Central memory CD8-positive, alpha-beta T cell (primary cell): ENCODE data around the gene BLOC1S1.

ENCODE experiments used
- ATAC-seq: fragments of 150-1000 bp; cut with Tn5 transposase; replicated peaks from 2 replicates; pipeline ENCODE4 v1.10.0; 2022; ENCODE audit warnings: mild to moderate bottlenecking, moderate FRiP score, moderate number of reproducible peaks; ENCODE audit not compliant: poor library complexity, severe bottlenecking; ENCODE audit errors: extremely low read depth
- DNase-seq, 2 donors: peaks; one replicate each; pipeline ENCODE4 v3.0.0; 2021; ENCODE audit warnings: low spot score in 2 of 2
- H3K27ac Mint-ChIP-seq: one replicate; pipeline ENCODE4 v1.8.0; 2022; ENCODE audit warnings: low read depth, mild to moderate bottlenecking, moderate library complexity, mixed read lengths
- H3K27me3 Mint-ChIP-seq: one replicate; pipeline ENCODE4 v1.8.0; 2022; ENCODE audit warnings: mixed read lengths
- H3K36me3 Mint-ChIP-seq: one replicate; pipeline ENCODE4 v1.8.0; 2022; ENCODE audit warnings: mild to moderate bottlenecking, moderate library complexity, mixed read lengths; ENCODE audit not compliant: insufficient read depth
- H3K4me1 Mint-ChIP-seq: one replicate; pipeline ENCODE4 v1.8.0; 2022; ENCODE audit warnings: mixed read lengths
- H3K4me3 Mint-ChIP-seq: one replicate; pipeline ENCODE4 v1.8.0; 2022; ENCODE audit warnings: mild to moderate bottlenecking, moderate library complexity, mixed read lengths
- H3K9me3 Mint-ChIP-seq: one replicate; pipeline ENCODE4 v1.8.0; 2022; ENCODE audit warnings: mixed read lengths

BLOC1S1 gene

GRCh38 chr12:55720071-55720564 lies 4.3 kb downstream of the BLOC1S1 start, which contains the start of gene RDH5:
TSS of gene RDH5 (plus strand) at chr12:55720393. CDS start at chr12:55721185, 792 bp downstream.
- DNase-seq (no peak), ATAC-seq (no peak)
- H3K9me3 Mint-ChIP-seq, result no peaks in the 10 kb centered on the region
- H3K36me3 Mint-ChIP-seq, result peaks cover 19% of the 10 kb centered on the region
- no peak within 1 kb of the TSS for H3K4me3 Mint-ChIP-seq
- H3K4me1 Mint-ChIP-seq, result peaks cover 42% of the 10 kb centered on the region
- no peak within 1 kb of the TSS for H3K27ac Mint-ChIP-seq
- H3K27me3 Mint-ChIP-seq, result no peaks in the 10 kb centered on the region

GRCh38 chr12:55720894-55721444 lies 5.1 kb downstream of the BLOC1S1 start:
- Mint-ChIP-seq H3K27ac (no peak overlapping the region), H3K36me3 (peaks cover 14% of the 10 kb centered on the region), H3K9me3 (no peaks in the 10 kb centered on the region), H3K4me3 (no peak overlapping the region), H3K27me3 (no peaks in the 10 kb centered on the region), H3K4me1 (peaks cover 42% of the 10 kb centered on the region)
- no peak for ATAC-seq
- DNase-seq, result no peak

- Mint-ChIP-seq H3K4me1 (peaks cover 42% of the 10 kb centered on the region), H3K36me3 (peaks cover 11% of the 10 kb centered on the region), H3K9me3 (no peaks in the 10 kb centered on the region), H3K4me3 (no peak overlapping the region), H3K27ac (no peak overlapping the region), H3K27me3 (no peaks in the 10 kb centered on the region)
- ATAC-seq, result no peak
- DNase-seq, result no peak
These were observed 5.9 kb downstream of the BLOC1S1 start for GRCh38 chr12:55721601-55722213.

- H3K9me3 Mint-ChIP-seq, result no peaks in the 10 kb centered on the region
- H3K4me3 Mint-ChIP-seq, result no peak overlapping the region
- peaks cover 11% of the 10 kb centered on the region for H3K36me3 Mint-ChIP-seq
- DNase-seq, result no peak
- no peak overlapping the region for H3K27ac Mint-ChIP-seq
- no peaks in the 10 kb centered on the region for H3K27me3 Mint-ChIP-seq
- H3K4me1 Mint-ChIP-seq, result peaks cover 42% of the 10 kb centered on the region
- no peak for ATAC-seq
These were observed 7.1 kb downstream of the BLOC1S1 start for GRCh38 chr12:55722948-55723347.

DNA sequence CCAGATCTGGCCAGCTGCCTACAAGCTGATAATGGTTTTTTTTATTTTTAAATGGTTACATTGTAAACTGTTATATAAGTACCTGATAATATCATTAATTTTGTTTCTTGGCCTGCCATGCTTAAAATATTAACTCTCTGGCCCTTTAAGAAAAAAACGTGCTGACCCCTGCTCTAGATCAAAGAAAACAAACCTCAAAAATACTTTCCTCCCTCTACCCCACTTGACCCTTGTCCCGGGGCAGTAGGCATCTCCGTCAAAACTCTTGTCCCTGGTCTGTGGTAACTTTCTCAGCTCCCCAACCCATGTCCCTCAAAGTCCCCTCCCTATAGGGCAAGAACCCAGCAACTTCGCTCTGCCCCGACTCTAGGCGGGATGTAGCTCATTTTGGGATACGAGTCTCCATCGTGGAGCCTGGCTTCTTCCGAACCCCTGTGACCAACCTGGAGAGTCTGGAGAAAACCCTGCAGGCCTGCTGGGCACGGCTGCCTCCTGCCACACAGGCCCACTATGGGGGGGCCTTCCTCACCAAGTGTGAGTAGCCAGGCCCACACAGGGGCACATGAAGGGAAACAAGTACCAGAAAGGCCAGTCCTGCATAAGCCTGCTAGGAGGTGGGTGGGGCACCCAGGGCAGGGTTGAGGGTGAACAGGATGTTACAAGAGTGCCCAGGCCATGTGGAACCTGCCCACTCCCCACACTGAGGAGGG lies 7.8 kb downstream of the BLOC1S1 start:
- ATAC-seq (no peak), DNase-seq (no peak)
- no peak overlapping the region for H3K4me3 Mint-ChIP-seq
- H3K9me3 Mint-ChIP-seq, result no peaks in the 10 kb centered on the region
- H3K27ac Mint-ChIP-seq, result no peak overlapping the region
- H3K27me3 Mint-ChIP-seq, result no peaks in the 10 kb centered on the region
- H3K4me1 Mint-ChIP-seq, result peaks cover 36% of the 10 kb centered on the region
- H3K36me3 Mint-ChIP-seq, result peaks cover 11% of the 10 kb centered on the region

- peak overlapping the region; percentile 66 for H3K27ac Mint-ChIP-seq
- no peak overlapping the region for H3K4me3 Mint-ChIP-seq
- H3K36me3 Mint-ChIP-seq, result peaks cover 11% of the 10 kb centered on the region
- no peaks in the 10 kb centered on the region for H3K9me3 Mint-ChIP-seq
- H3K27me3 Mint-ChIP-seq, result no peaks in the 10 kb centered on the region
- DNase-seq (peak; percentile 48 to 53), ATAC-seq (peak; percentile 50)
- peaks cover 37% of the 10 kb centered on the region for H3K4me1 Mint-ChIP-seq
These were observed 8.5 kb downstream of the BLOC1S1 start for GRCh38 chr12:55724226-55724939.

GRCh38 chr12:55724940-55725309 lies 9.1 kb downstream of the BLOC1S1 start:
- Mint-ChIP-seq H3K27me3 (no peaks in the 10 kb centered on the region), H3K27ac (peak overlapping the region; percentile 66), H3K4me3 (no peak overlapping the region), H3K4me1 (peaks cover 43% of the 10 kb centered on the region), H3K9me3 (no peaks in the 10 kb centered on the region), H3K36me3 (peaks cover 14% of the 10 kb centered on the region)
- no peak for DNase-seq
- ATAC-seq, result no peak

- Mint-ChIP-seq H3K9me3 (no peaks in the 10 kb centered on the region), H3K27ac (peak overlapping the region; percentile 55), H3K4me3 (no peak overlapping the region), H3K36me3 (peaks cover 16% of the 10 kb centered on the region), H3K4me1 (peaks cover 49% of the 10 kb centered on the region), H3K27me3 (no peaks in the 10 kb centered on the region)
- DNase-seq (no peak), ATAC-seq (no peak)
These were observed 9.7 kb downstream of the BLOC1S1 start for GRCh38 chr12:55725556-55725955.

DNA sequence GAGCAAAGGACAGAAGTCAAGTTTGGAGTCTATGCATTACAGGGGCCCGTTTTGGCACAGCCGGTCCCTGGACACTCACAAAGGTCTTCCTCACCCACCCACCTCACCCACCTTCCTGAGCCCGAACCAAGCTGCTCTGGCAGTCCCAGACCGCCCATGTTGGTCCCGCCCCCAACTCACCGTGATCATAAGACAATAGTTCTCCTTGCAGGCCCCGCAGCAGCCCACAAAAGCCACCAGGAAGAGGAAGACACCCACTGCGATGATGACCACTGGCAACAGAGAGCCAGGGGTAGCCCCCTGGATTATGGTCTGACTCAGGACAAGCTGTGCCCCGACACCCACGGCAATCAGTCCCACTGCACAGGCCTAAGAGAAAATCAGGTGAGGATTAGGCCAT lies 11.1 kb downstream of the BLOC1S1 start:
- no peaks in the 10 kb centered on the region for H3K27me3 Mint-ChIP-seq
- DNase-seq, result no peak
- peaks cover 54% of the 10 kb centered on the region for H3K4me1 Mint-ChIP-seq
- H3K9me3 Mint-ChIP-seq, result no peaks in the 10 kb centered on the region
- peak overlapping the region; percentile 85 for H3K4me3 Mint-ChIP-seq
- peaks cover 16% of the 10 kb centered on the region for H3K36me3 Mint-ChIP-seq
- H3K27ac Mint-ChIP-seq, result peak overlapping the region; percentile 71
- no peak for ATAC-seq

DNA sequence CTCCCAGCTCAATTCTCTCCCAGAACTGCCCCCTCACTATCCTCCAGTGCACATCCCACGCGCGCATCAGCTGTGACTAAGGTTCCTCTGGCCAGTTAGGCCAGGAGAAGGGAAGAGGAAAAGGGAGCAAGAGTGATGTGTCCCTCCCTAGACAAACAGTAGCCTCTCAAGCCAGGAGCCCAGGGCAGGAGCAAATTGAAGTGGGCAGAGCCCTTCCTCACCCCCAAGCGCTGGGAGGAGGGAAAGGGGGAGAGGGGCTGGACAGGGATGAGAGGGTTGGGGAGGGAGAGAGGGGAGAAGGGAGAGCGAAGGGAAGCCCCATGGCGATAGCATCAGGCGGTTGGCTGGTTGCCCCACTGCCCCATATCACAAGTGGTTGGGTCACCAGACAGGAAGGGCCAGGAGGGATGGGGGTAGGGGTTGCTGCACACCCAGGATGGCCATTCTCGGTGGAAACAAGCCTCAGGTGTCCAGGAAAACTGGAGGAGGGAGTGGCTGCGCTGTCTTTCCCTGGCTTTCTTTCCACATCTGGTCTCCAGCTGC lies 11.9 kb downstream of the BLOC1S1 start:
- H3K27ac Mint-ChIP-seq, result peak overlapping the region; percentile 71
- peak overlapping the region; percentile 85 for H3K4me3 Mint-ChIP-seq
- H3K27me3 Mint-ChIP-seq, result no peaks in the 10 kb centered on the region
- H3K9me3 Mint-ChIP-seq, result no peaks in the 10 kb centered on the region
- peaks cover 54% of the 10 kb centered on the region for H3K4me1 Mint-ChIP-seq
- no peak for DNase-seq
- ATAC-seq, result no peak
- peaks cover 16% of the 10 kb centered on the region for H3K36me3 Mint-ChIP-seq

- peaks cover 16% of the 10 kb centered on the region for H3K36me3 Mint-ChIP-seq
- DNase-seq (no peak), ATAC-seq (no peak)
- peaks cover 54% of the 10 kb centered on the region for H3K4me1 Mint-ChIP-seq
- H3K9me3 Mint-ChIP-seq, result no peaks in the 10 kb centered on the region
- H3K27me3 Mint-ChIP-seq, result no peaks in the 10 kb centered on the region
- peak overlapping the region; percentile 81 for H3K27ac Mint-ChIP-seq
- H3K4me3 Mint-ChIP-seq, result peak overlapping the region; percentile 85
These were observed 12.5 kb downstream of the BLOC1S1 start for GRCh38 chr12:55728186-55728938.
